Kidney (tissue), 22 donors: ENCODE data around the gene CYGB. TPM values are rescaled to one million over a fixed set of nuclear protein-coding genes. Genes with fewer than 3 reads are reported as not detected.

Experiments
- DNase-seq, 5 donors: peaks; one replicate each; pipeline ENCODE4 v3.0.0-alpha.2; 2013 to 2020
- FAIRE-seq: peaks from 2 replicates; lab custom pipeline; 2012; peaks lifted over from hg19 to GRCh38; lab: Jason Lieb, UNC
- H3K27ac ChIP-seq, 2 donors: one replicate each; pipeline ENCODE4 v1.7.0; 2013; ENCODE audit warnings: low read depth in 2 of 2, low read length in 2 of 2, inconsistent platforms in 1 of 2
- H3K27me3 ChIP-seq: one replicate; pipeline ENCODE4 v1.7.1; 2013; ENCODE audit warnings: low read length, inconsistent platforms; ENCODE audit not compliant: control insufficient read depth, insufficient read depth
- H3K36me3 ChIP-seq, 3 donors: one replicate each; pipeline versions ENCODE4 v1.7.0 to v1.7.1; 2013; ENCODE audit warnings: low read length in 3 of 3, control low read depth in 1 of 3, inconsistent platforms in 1 of 3; ENCODE audit not compliant: insufficient read depth in 3 of 3, control insufficient read depth in 2 of 3
- H3K4me1 ChIP-seq, 3 donors: one replicate each; pipeline versions ENCODE4 v1.7.0 to v1.7.1; 2013; ENCODE audit warnings: low read length in 3 of 3, inconsistent platforms in 1 of 3, low read depth in 1 of 3; ENCODE audit not compliant: control insufficient read depth in 2 of 3, insufficient read depth in 2 of 3
- H3K4me3 ChIP-seq, 3 donors: one replicate each; pipeline versions ENCODE4 v1.7.0 to v1.8.1; 2013; ENCODE audit warnings: low read length in 3 of 3, control low read depth in 1 of 3, inconsistent platforms in 1 of 3
- H3K9ac ChIP-seq, 3 donors: one replicate each; pipeline versions ENCODE4 v1.7.0 to v1.7.1; 2013; ENCODE audit warnings: low read length in 3 of 3, control low read depth in 1 of 3, inconsistent platforms in 1 of 3
- H3K9me3 ChIP-seq, 3 donors: one replicate each; pipeline versions ENCODE4 v1.7.0 to v1.7.1; 2013; ENCODE audit warnings: low read length in 3 of 3, control low read depth in 1 of 3, inconsistent platforms in 1 of 3; ENCODE audit not compliant: control insufficient read depth in 2 of 3, insufficient read depth in 1 of 3
- CTCF ChIP-seq: IDR thresholded peaks from 3 replicates; pipeline ENCODE4 v1.5.1; 2012; ENCODE audit warnings: mild to moderate bottlenecking, moderate library complexity, borderline replicate concordance; ENCODE audit not compliant: insufficient read depth; ENCODE audit errors: extremely low read depth
- intact Hi-C: fragments of 100-400 bp; cut with DNase I; formaldehyde crosslinking; loops from one replicate; pipeline ENCODE4 v1.11.1; 2022
- long read RNA-seq, 10 donors: library from polyadenylated mRNA in 1 of 10; unstranded in 1 of 10; transcript quantifications; one replicate each; pipeline ENCODE4 v2.0.0 and lab custom pipeline, GENCODE V29; 2021 to 2026
- polyA plus RNA-seq: library from polyadenylated mRNA; stranded (reverse); fragments of 350-450 nt; fragmentation: Illumina TruSeq; extraction: RNeasy Lipid Tissue Mini Kit (QIAGEN cat#74804); gene quantifications from one replicate; pipeline ENCODE4 v1.2.3, GENCODE V29; 2014; ENCODE audit warnings: low read depth, low replicate concordance; ENCODE audit not compliant: insufficient read depth
- total RNA-seq: library from RNA; stranded (reverse); fragmentation: NEBNext Ultra II Directional; extraction: Animal tissue kit (Norgen Biotek cat#: 25700); gene quantifications from one replicate; pipeline ENCODE4 v1.2.1, GENCODE V29; 2021
- donor health status: control.
- donor health status: control.
- donor health status: control.
- donor health status: control.
- donor health status: control.
- donor health status: DM: yes; HTN: yes; CAD: no.
- donor health status: Normal renal cell carcinoma (clear cell type).

Gene CYGB
- 12.6 TPM for total RNA-seq
- polyA plus RNA-seq: 6.7 TPM
- long read RNA-seq, donor 1, transcript CYGB-201 (4 exons, 2,158 nt): major isoform, 6 of 6 reads
- long read RNA-seq, donor 1, partial matches to known transcripts: 0 of 6 reads
- long read RNA-seq, donor 1, other reads (novel, unspliced or antisense): 0 of 6 reads
- long read RNA-seq, donor 2, transcript CYGB-201 (4 exons, 2,158 nt): major isoform, 10 of 10 reads
- long read RNA-seq, donor 2, partial matches to known transcripts: 0 of 10 reads
- long read RNA-seq, donor 2, other reads (novel, unspliced or antisense): 0 of 10 reads
- long read RNA-seq, donor 3, partial matches to known transcripts: 6 of 10 reads
- long read RNA-seq, donor 3, other reads (novel, unspliced or antisense): 0 of 10 reads
- long read RNA-seq, donor 4, partial matches to known transcripts: 0 of 4 reads
- long read RNA-seq, donor 4, other reads (novel, unspliced or antisense): 0 of 4 reads
- long read RNA-seq, donor 5: 0 reads
- long read RNA-seq, donor 6, partial matches to known transcripts: 0 of 3 reads
- long read RNA-seq, donor 6, other reads (novel, unspliced or antisense): 0 of 3 reads
- long read RNA-seq, donor 7, partial matches to known transcripts: 0 of 5 reads
- long read RNA-seq, donor 7, other reads (novel, unspliced or antisense): 1 of 5 reads
- long read RNA-seq, donor 8, transcript CYGB-201 (4 exons, 2,158 nt): major isoform, 9 of 9 reads
- long read RNA-seq, donor 8, partial matches to known transcripts: 0 of 9 reads
- long read RNA-seq, donor 8, other reads (novel, unspliced or antisense): 0 of 9 reads
- long read RNA-seq, donor 9, transcript CYGB-201 (4 exons, 2,158 nt): major isoform, 6 of 6 reads
- long read RNA-seq, donor 9, partial matches to known transcripts: 0 of 6 reads
- long read RNA-seq, donor 9, other reads (novel, unspliced or antisense): 0 of 6 reads
- long read RNA-seq, donor 10, transcript CYGB-201 (4 exons, 2,158 nt): major isoform, 12 of 12 reads
- long read RNA-seq, donor 10, partial matches to known transcripts: 0 of 12 reads
- long read RNA-seq, donor 10, other reads (novel, unspliced or antisense): 0 of 12 reads

DNA sequence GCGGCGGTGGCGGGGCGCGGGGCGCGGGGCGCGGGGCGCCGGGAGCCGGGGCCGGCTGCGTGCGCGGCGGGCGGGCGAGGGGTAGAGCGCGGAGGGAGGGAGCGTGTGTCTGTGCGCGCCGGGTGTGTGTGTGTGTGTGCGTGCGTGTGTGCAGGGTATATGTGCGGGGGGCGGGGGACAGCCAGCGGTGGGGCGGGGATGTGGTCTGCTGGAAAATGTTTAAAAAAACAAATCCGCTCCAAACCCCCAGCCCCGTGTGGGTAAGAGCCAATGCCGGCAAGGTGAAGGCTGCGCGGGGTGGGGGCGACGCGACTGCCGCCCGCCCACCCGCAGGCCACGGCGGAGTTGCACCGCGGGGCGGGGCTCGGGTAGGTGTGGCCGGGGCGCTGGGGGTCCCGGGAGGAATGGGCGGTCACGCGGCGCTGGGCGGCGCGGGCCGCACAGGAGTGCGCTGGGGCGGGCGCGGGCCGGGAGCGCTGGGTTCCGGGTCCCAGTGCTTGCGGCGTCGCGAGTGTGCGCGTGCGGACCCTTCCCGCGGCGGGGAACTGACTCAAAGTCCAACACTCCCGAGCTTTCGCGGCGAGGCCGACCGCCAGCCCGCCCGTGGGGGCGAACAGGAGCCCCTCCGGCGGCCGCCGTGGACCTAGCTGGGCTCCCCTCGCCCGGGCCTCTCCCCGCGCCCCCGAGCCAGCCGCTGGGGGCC is at the start of gene CYGB:
Gene CYGB, minus strand, starts transcription at position 132 of the 703 bp plus-strand sequence. CDS start 167 bp downstream, outside the sequence.
- H3K4me1 ChIP-seq: peaks cover 0 to 18% (median 7%) of the 10 kb centered on the region in 3 donors
- peak within 1 kb of the TSS in 1 of 3 donors; percentile 12 for H3K9ac ChIP-seq
- H3K36me3 ChIP-seq: no peaks in the 10 kb centered on the region
- intact Hi-C loops: no loop called here
- no peaks in the 10 kb centered on the region for H3K9me3 ChIP-seq
- H3K4me3 ChIP-seq: peak within 1 kb of the TSS in 1 of 3 donors; percentile 18
- no peak for TF ChIP-seq CTCF
- DNase-seq (peak; percentile 37 to 80 (median 60)), FAIRE-seq (no peak)
- no peaks in the 10 kb centered on the region for H3K27me3 ChIP-seq
- peak within 1 kb of the TSS in 1 of 2 donors; percentile 28 for H3K27ac ChIP-seq

DNA sequence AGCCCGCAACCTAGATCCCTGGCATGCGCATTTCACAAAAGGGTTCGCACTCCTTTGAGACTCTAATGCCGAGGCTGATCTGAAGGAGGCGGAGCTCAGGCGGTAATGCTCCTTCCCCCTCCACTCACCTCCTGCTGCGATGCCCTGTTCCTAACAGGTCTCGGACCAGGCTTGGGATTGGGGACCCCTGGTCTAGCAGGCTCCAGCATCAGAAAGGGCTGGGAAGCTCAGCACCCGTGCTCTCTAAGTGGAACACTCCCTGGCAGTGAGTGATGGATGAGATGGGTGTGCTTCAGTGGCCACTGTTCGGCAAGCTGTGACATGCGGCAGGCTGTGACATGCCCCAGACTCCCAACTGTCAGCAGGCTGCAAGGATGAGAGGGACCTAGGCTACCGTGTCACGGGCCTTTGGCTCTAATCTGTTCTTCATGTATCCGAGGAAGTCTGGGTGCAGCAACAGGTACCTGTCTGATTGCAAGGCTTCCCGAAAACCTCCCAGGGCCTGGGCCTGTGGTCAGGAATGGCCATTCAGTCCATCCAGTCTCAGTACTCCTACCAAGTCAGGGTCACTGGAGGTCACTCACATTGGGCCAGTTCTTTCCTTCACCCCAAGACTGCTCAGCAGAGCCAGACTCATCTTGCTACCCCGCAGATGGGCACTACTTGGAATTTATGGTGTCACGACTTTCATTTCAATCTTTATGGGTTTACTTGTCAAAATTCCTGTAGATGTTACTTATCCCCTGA is 49.4 kb upstream of the CYGB start:
- Histone ChIP-seq H3K36me3 (no peaks in the 10 kb centered on the region), H3K4me1 (peaks cover 0 to 6% (median 4%) of the 10 kb centered on the region in 3 donors), H3K9me3 (no peaks in the 10 kb centered on the region), H3K9ac (no peak overlapping the region), H3K4me3 (no peak overlapping the region), H3K27ac (no peak overlapping the region), H3K27me3 (peaks cover 14% of the 10 kb centered on the region)
- TF ChIP-seq CTCF: no peak
- no peak for FAIRE-seq
- DNase-seq: peak in 4 of 5 donors; percentile 57 to 70 (median 66)
- intact Hi-C loops: no loop called here
